GM23338 (cell line): ENCODE data around the gene MPPED1. TPM values are rescaled to one million over a fixed set of nuclear protein-coding genes. Genes with fewer than 3 reads are reported as not detected.

Experiments used
- ATAC-seq: fragments of 200-7000 bp; cut with Tn5 transposase; 3 replicates; pipeline ENCODE4 v1.9.1; 2020
- DNase-seq: peaks from one replicate; pipeline ENCODE4 v3.0.0-alpha.2; 2015; ENCODE audit warnings: low spot score
- H2AFZ ChIP-seq: fragments of 200-600 bp; sonication (generic); 2 replicates; pipeline ENCODE4 v1.8.0; 2016; ENCODE audit warnings: antibody characterized with exemption, mild to moderate bottlenecking, moderate library complexity
- H3F3A ChIP-seq: fragments of 200-600 bp; sonication (generic); replicated peaks from 2 replicates; pipeline ENCODE4 v1.8.0; 2017; ENCODE audit warnings: antibody characterized with exemption, mixed run types, low read depth
- H3K27ac ChIP-seq: fragments of 200-600 bp; sonication (generic); 2 replicates; pipeline ENCODE4 v1.6.1; 2016; ENCODE audit warnings: low read depth
- H3K27me3 ChIP-seq: fragments of 200-600 bp; sonication (generic); 2 replicates; pipeline ENCODE4 v1.8.0; 2016; ENCODE audit warnings: mild to moderate bottlenecking, mixed run types, moderate library complexity; ENCODE audit not compliant: insufficient read depth
- H3K36me3 ChIP-seq: fragments of 200-600 bp; sonication (generic); 2 replicates; pipeline ENCODE4 v1.8.0; 2016; ENCODE audit warnings: mild to moderate bottlenecking; ENCODE audit not compliant: insufficient read depth
- H3K4me1 ChIP-seq: fragments of 200-600 bp; sonication (generic); 2 replicates; pipeline ENCODE4 v1.8.0; 2016; ENCODE audit warnings: mild to moderate bottlenecking, moderate library complexity; ENCODE audit not compliant: insufficient read depth
- H3K4me2 ChIP-seq: fragments of 200-600 bp; sonication (generic); 2 replicates; pipeline ENCODE4 v1.7.1; 2017; ENCODE audit warnings: mixed run types
- H3K4me3 ChIP-seq: fragments of 200-600 bp; sonication (generic); 2 replicates; pipeline ENCODE4 v1.6.1; 2016; ENCODE audit warnings: mixed run types
- H3K79me2 ChIP-seq: fragments of 200-600 bp; sonication (generic); replicated peaks from 2 replicates; pipeline ENCODE4 v1.8.0; 2017; ENCODE audit warnings: mild to moderate bottlenecking; ENCODE audit not compliant: insufficient read depth
- H3K9me2 ChIP-seq: fragments of 200-600 bp; sonication (generic); 2 replicates; pipeline ENCODE4 v1.8.0; 2017; ENCODE audit not compliant: insufficient read depth
- H4K20me1 ChIP-seq: fragments of 200-600 bp; sonication (generic); replicated peaks from 2 replicates; pipeline ENCODE4 v1.8.0; 2017; ENCODE audit warnings: mild to moderate bottlenecking; ENCODE audit not compliant: insufficient read depth
- H3K27ac Mint-ChIP-seq: 2 replicates; pipeline ENCODE4 v1.8.0; 2020; ENCODE audit warnings: inconsistent platforms, mild to moderate bottlenecking, moderate library complexity, mixed read lengths
- H3K27me3 Mint-ChIP-seq: 3 replicates; pipeline ENCODE4 v1.8.0; 2022; ENCODE audit warnings: low read depth, mild to moderate bottlenecking, moderate library complexity, mixed read lengths, inconsistent platforms; ENCODE audit not compliant: insufficient read depth, poor library complexity
- H3K36me3 Mint-ChIP-seq: 3 replicates; pipeline ENCODE4 v1.8.0; 2021; ENCODE audit warnings: low read depth, mild to moderate bottlenecking, inconsistent platforms, moderate library complexity, mixed read lengths
- H3K4me1 Mint-ChIP-seq: 3 replicates; pipeline ENCODE4 v1.8.0; 2020; ENCODE audit warnings: mild to moderate bottlenecking, inconsistent platforms, mixed read lengths
- H3K4me3 Mint-ChIP-seq: 3 replicates; pipeline ENCODE4 v1.8.0; 2021; ENCODE audit warnings: moderate library complexity, mild to moderate bottlenecking, inconsistent platforms, mixed read lengths
- H3K9me3 Mint-ChIP-seq: 3 replicates; pipeline ENCODE4 v1.8.0; 2020; ENCODE audit warnings: moderate library complexity, mild to moderate bottlenecking, inconsistent platforms, mixed read lengths
- CREB1 ChIP-seq: fragments of 250-450 bp; sonication (Bioruptor Pico); IDR thresholded peaks from 2 replicates; pipeline ENCODE4 v1.5.0; 2020; ENCODE audit warnings: low read depth, mild to moderate bottlenecking, moderate library complexity
- EZH2 ChIP-seq: fragments of 200-600 bp; sonication (generic); IDR thresholded peaks from one replicate; pipeline ENCODE4 v1.8.0; 2017; ENCODE audit warnings: antibody characterized with exemption, mild to moderate bottlenecking, low read depth; ENCODE audit not compliant: unreplicated experiment
- EZH2phosphoT487 ChIP-seq: fragments of 200-600 bp; sonication (generic); IDR thresholded peaks from one replicate; pipeline ENCODE4 v1.8.1; 2018; ENCODE audit warnings: antibody characterized with exemption; ENCODE audit not compliant: unreplicated experiment
- JUNB ChIP-seq: IDR thresholded peaks from one replicate; pipeline ENCODE4 v1.6.1; 2016; ENCODE audit warnings: antibody characterized with exemption; ENCODE audit not compliant: unreplicated experiment
- NANOG ChIP-seq: IDR thresholded peaks from 2 replicates; pipeline ENCODE4 v1.6.1; 2016; ENCODE audit warnings: antibody characterized with exemption, borderline replicate concordance
- POLR2AphosphoS5 ChIP-seq: IDR thresholded peaks from 2 replicates; pipeline ENCODE4 v1.6.1; 2016; ENCODE audit warnings: antibody characterized with exemption, low read depth
- REST ChIP-seq: IDR thresholded peaks from one replicate; pipeline ENCODE4 v1.6.1; 2018; ENCODE audit warnings: antibody characterized with exemption; ENCODE audit not compliant: unreplicated experiment
- STAT1 ChIP-seq: IDR thresholded peaks from one replicate; pipeline ENCODE4 v1.6.1; 2016; ENCODE audit warnings: antibody characterized with exemption; ENCODE audit not compliant: unreplicated experiment
- ZNF114 ChIP-seq: fragments of 250-450 bp; sonication (Bioruptor Pico); IDR thresholded peaks from 2 replicates; pipeline ENCODE4 v1.5.0; 2020; ENCODE audit warnings: mild to moderate bottlenecking, moderate library complexity
- ZNF331 ChIP-seq: fragments of 250-450 bp; sonication (Bioruptor Pico); IDR thresholded peaks from 2 replicates; pipeline ENCODE4 v1.5.0; 2020; ENCODE audit warnings: low read depth, mild to moderate bottlenecking, moderate library complexity
- polyA plus RNA-seq: library from polyadenylated mRNA; unstranded; fragments of >200 nt; fragmentation: Nextera tagmentation; extraction: Ambion mirVana; gene quantifications from 2 replicates; pipeline ENCODE4 v1.2.1, GENCODE V29; 2016
- total RNA-seq: library from RNA; depleted of rRNA; stranded (reverse); fragments of >200 nt; shearing (Covaris generic); gene quantifications from 2 replicates; pipeline ENCODE4 v1.2.3, GENCODE V29; 2014
- TF ChIP-seq, protein P1 (sequence below): fragments of 250-450 bp; sonication (Bioruptor Pico); IDR thresholded peaks from 2 replicates; pipeline ENCODE4 v1.5.0; 2020; ENCODE audit warnings: mild to moderate bottlenecking, moderate library complexity
- TF ChIP-seq, protein P2 (sequence below), 2 experiments: fragments of 200-600 bp in 1 of 2; sonication (generic) in 1 of 2; conservative IDR thresholded peaks; 2 replicates each; pipeline versions ENCODE4 v1.5.1 to v1.6.1; 2016 to 2017; ENCODE audit warnings: antibody characterized with exemption in 2 of 2, low read depth in 2 of 2, mild to moderate bottlenecking in 2 of 2, moderate library complexity in 1 of 2
- TF ChIP-seq, protein P3 (sequence below): IDR thresholded peaks from 2 replicates; pipeline ENCODE4 v1.6.1; 2016; ENCODE audit warnings: antibody characterized with exemption

Gene MPPED1
- total and polyA plus RNA-seq, 2 experiments from 2014 or later, result 0.56 TPM; not detected in 1

- H3F3A ChIP-seq, result no peaks in the 10 kb centered on the region
- peaks cover 5% of the 10 kb centered on the region; the same call in 1 of the 2 replicates for H3K9me2 ChIP-seq
- H3K4me1 ChIP-seq, result no peaks in the 10 kb centered on the region
- H3K4me3 ChIP-seq, result no peak overlapping the region
- no peaks in the 10 kb centered on the region for H3K36me3 ChIP-seq
- no peak for TF ChIP-seq ZNF114 (CRISPR knock-in tag)
- TF ChIP-seq ZNF331, result no peak
- TF ChIP-seq POLR2AphosphoS5, result no peak
- no peak for TF ChIP-seq EZH2phosphoT487
- TF ChIP-seq STAT1, result no peak
- TF ChIP-seq JUNB, result no peak
- TF ChIP-seq EZH2, result no peak
- TF ChIP-seq REST, result no peak
- TF ChIP-seq, protein P1, sequence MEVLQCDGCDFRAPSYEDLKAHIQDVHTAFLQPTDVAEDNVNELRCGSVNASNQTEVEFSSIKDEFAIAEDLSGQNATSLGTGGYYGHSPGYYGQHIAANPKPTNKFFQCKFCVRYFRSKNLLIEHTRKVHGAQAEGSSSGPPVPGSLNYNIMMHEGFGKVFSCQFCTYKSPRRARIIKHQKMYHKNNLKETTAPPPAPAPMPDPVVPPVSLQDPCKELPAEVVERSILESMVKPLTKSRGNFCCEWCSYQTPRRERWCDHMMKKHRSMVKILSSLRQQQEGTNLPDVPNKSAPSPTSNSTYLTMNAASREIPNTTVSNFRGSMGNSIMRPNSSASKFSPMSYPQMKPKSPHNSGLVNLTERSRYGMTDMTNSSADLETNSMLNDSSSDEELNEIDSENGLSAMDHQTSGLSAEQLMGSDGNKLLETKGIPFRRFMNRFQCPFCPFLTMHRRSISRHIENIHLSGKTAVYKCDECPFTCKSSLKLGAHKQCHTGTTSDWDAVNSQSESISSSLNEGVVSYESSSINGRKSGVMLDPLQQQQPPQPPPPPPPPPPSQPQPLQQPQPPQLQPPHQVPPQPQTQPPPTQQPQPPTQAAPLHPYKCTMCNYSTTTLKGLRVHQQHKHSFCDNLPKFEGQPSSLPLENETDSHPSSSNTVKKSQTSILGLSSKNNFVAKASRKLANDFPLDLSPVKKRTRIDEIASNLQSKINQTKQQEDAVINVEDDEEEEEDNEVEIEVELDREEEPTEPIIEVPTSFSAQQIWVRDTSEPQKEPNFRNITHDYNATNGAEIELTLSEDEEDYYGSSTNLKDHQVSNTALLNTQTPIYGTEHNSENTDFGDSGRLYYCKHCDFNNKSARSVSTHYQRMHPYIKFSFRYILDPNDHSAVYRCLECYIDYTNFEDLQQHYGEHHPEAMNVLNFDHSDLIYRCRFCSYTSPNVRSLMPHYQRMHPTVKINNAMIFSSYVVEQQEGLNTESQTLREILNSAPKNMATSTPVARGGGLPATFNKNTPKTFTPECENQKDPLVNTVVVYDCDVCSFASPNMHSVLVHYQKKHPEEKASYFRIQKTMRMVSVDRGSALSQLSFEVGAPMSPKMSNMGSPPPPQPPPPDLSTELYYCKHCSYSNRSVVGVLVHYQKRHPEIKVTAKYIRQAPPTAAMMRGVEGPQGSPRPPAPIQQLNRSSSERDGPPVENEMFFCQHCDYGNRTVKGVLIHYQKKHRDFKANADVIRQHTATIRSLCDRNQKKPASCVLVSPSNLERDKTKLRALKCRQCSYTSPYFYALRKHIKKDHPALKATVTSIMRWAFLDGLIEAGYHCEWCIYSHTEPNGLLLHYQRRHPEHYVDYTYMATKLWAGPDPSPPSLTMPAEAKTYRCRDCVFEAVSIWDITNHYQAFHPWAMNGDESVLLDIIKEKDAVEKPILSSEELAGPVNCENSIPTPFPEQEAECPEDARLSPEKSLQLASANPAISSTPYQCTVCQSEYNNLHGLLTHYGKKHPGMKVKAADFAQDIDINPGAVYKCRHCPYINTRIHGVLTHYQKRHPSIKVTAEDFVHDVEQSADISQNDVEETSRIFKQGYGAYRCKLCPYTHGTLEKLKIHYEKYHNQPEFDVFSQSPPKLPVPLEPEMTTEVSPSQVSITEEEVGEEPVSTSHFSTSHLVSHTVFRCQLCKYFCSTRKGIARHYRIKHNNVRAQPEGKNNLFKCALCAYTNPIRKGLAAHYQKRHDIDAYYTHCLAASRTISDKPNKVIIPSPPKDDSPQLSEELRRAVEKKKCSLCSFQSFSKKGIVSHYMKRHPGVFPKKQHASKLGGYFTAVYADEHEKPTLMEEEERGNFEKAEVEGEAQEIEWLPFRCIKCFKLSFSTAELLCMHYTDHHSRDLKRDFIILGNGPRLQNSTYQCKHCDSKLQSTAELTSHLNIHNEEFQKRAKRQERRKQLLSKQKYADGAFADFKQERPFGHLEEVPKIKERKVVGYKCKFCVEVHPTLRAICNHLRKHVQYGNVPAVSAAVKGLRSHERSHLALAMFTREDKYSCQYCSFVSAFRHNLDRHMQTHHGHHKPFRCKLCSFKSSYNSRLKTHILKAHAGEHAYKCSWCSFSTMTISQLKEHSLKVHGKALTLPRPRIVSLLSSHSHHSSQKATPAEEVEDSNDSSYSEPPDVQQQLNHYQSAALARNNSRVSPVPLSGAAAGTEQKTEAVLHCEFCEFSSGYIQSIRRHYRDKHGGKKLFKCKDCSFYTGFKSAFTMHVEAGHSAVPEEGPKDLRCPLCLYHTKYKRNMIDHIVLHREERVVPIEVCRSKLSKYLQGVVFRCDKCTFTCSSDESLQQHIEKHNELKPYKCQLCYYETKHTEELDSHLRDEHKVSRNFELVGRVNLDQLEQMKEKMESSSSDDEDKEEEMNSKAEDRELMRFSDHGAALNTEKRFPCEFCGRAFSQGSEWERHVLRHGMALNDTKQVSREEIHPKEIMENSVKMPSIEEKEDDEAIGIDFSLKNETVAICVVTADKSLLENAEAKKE (CRISPR knock-in tag), result no peak
- TF ChIP-seq, protein P2, sequence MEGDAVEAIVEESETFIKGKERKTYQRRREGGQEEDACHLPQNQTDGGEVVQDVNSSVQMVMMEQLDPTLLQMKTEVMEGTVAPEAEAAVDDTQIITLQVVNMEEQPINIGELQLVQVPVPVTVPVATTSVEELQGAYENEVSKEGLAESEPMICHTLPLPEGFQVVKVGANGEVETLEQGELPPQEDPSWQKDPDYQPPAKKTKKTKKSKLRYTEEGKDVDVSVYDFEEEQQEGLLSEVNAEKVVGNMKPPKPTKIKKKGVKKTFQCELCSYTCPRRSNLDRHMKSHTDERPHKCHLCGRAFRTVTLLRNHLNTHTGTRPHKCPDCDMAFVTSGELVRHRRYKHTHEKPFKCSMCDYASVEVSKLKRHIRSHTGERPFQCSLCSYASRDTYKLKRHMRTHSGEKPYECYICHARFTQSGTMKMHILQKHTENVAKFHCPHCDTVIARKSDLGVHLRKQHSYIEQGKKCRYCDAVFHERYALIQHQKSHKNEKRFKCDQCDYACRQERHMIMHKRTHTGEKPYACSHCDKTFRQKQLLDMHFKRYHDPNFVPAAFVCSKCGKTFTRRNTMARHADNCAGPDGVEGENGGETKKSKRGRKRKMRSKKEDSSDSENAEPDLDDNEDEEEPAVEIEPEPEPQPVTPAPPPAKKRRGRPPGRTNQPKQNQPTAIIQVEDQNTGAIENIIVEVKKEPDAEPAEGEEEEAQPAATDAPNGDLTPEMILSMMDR (conservative IDR thresholded peaks at IDR 0.05; ENCODE audit: low read depth in 2 of 2), result no peak
- no peak for TF ChIP-seq CREB1
- TF ChIP-seq NANOG, result no peak
- TF ChIP-seq, protein P3, sequence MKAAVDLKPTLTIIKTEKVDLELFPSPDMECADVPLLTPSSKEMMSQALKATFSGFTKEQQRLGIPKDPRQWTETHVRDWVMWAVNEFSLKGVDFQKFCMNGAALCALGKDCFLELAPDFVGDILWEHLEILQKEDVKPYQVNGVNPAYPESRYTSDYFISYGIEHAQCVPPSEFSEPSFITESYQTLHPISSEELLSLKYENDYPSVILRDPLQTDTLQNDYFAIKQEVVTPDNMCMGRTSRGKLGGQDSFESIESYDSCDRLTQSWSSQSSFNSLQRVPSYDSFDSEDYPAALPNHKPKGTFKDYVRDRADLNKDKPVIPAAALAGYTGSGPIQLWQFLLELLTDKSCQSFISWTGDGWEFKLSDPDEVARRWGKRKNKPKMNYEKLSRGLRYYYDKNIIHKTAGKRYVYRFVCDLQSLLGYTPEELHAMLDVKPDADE, result no peak
- no peak overlapping the region for H3K27ac ChIP-seq
- Mint-ChIP-seq H3K27me3 (peaks cover 6% of the 10 kb centered on the region), H3K4me1 (peaks cover 6% of the 10 kb centered on the region), H3K27ac (no peak overlapping the region), H3K4me3 (no peak overlapping the region), H3K36me3 (peaks cover 15% of the 10 kb centered on the region; the same call in 2 of the 3 replicates), H3K9me3 (peaks cover 17% of the 10 kb centered on the region; the same call in 2 of the 3 replicates)
- no peak overlapping the region for H2AFZ ChIP-seq
- H3K27me3 ChIP-seq, result no peaks in the 10 kb centered on the region
- no peaks in the 10 kb centered on the region for H4K20me1 ChIP-seq
- DNase-seq (no peak), ATAC-seq (no peak)
- no peak overlapping the region for H3K4me2 ChIP-seq
- no peaks in the 10 kb centered on the region for H3K79me2 ChIP-seq
Observed at GRCh38 chr22:43532301-43533155, 120.7 kb downstream of the MPPED1 start.
